GM19372 (cell line): ENCODE data around the gene SPATC1L.
"Not testable (repeated sequence)": the region's sequence is repeated elsewhere in the genome, so short reads cannot be mapped to it uniquely, and the experiment has no call there.

Experiments
- ATAC-seq: cut with Tn5 transposase; IDR thresholded peaks from one replicate; pipeline ENCODE4 v1.9.1; 2021; ENCODE audit warnings: mild to moderate bottlenecking, low read depth, moderate library complexity; ENCODE audit not compliant: unreplicated experiment

Gene SPATC1L

DNA sequence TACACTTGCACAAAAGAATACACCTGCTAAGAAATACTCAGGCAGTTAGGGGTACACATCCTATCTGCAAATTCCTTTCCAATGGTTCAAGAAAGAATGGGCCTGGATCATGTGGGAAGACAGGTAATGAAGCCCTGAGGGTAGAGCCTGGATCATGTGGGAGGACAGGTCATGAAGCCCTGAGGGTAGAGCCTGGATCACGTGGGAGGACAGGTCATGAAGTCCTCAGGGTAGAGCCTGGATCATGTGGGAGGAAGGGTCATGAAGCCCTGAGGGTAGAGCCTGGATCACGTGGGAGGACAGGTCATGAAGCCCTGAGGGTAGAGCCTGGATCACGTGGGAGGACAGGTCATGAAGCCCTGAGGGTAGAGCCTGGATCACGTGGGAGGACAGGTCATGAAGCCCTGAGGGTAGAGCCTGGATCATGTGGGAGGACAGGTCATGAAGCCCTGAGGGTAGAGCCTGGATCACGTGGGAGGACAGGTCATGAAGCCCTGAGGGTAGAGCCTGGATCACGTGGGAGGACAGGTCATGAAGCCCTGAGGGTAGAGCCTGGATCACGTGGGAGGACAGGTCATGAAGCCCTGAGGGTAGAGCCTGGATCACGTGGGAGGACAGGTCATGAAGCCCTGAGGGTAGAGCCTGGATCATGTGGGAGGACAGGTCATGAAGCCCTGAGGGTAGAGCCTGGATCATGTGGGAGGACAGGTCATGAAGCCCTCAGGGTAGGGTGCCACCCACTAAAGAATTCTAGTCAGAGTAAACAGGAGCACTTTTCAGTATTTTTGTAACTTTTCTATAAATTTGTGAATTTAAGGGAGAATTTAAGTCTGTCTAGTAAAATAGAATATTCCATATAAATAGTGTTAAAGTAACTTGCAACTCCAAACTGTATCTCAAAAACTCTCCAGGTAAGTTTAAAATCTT, 16.9 kb upstream of the SPATC1L start:
- ATAC-seq = not testable (repeated sequence)

DNA sequence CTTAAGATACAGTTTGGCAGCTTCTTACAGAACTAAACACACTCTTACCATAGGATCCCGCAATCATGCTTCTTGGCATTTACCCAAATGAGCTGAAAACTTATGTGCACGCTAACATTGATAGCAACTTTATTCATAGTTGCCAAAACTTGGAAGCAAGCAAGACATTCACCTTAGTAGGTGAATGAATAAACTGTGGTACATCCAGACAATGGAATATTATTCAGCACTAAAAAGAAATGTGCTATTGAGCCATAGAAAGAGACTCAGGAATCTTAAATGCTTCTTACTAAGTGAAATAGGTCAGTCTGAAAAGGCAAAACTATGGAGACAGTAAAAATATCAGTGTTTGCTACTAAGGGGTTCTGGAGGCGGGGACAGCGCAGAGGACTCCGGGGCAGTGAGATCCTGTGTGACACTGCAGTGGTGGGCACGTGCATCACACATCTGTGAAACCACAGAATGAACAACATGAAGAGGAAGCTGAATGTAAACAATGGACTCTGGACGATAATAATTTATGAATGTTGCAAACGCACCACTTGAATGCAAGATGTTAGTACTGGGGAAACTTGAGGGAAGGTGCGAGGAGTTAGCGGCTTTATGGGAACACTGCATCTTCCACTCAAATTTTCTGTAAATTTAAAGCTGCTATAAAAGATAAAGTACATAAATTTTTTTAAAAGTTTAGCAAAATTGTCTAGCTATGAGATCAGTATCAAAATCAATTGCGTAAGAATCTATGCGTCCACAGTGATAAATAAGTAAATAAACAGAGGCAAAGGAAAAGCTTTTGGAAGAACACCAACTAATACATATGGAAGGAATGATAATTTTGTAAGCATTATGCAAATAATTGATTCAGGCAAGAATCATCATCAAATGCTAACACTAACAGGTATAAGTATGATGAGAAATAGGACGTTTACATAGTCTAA, 15.4 kb upstream of the SPATC1L start:
- no peak for ATAC-seq

DNA sequence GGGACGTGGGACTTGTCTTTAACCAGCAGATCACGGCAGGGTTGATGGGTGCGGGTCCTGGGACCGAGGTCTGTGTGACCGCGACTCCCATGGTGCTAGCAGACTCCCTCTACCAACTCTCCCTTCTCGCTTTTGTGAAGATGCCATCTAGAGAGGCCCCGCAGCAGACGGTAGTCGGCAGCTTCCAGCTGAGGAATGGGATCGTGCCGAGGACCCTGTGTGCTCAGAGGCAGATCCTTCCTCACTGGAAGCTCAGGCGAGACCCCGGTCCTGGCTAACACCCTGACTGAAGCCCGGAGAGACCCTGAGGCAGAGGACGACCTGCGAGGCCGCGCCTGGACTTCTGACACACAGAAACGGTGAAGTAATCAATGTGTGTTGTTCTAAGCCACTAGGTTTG, 12.5 kb upstream of the SPATC1L start:
- ATAC-seq = no peak

DNA sequence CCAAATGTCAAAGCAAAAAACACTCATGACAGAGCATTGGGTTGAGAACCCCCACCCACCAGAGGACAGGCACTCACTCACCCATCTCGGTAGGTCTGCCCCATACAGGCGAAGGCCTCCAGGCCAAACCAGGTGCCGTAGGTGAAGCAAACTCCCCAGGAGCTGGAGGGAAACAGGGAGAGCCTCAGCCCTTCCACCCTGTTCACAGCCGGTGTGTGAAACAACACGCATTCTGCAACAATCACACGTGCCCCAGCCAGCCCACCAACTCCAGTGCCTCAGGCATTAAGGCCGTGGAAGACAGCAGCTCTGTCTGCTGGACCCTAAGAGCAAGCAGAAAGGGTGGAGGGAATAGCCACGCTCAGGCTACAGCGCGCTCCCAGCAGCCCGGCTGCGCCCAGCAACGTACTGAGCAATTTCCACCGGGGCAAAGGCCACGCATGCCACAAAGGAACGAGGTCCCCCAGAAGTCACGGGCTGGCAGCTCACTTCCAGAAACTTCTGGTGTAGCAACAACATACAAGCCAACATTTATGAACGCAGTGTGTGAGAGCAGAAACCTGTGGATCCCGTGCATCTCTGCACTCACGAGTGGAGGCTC, 11.4 kb upstream of the SPATC1L start:
- ATAC-seq = no peak

DNA sequence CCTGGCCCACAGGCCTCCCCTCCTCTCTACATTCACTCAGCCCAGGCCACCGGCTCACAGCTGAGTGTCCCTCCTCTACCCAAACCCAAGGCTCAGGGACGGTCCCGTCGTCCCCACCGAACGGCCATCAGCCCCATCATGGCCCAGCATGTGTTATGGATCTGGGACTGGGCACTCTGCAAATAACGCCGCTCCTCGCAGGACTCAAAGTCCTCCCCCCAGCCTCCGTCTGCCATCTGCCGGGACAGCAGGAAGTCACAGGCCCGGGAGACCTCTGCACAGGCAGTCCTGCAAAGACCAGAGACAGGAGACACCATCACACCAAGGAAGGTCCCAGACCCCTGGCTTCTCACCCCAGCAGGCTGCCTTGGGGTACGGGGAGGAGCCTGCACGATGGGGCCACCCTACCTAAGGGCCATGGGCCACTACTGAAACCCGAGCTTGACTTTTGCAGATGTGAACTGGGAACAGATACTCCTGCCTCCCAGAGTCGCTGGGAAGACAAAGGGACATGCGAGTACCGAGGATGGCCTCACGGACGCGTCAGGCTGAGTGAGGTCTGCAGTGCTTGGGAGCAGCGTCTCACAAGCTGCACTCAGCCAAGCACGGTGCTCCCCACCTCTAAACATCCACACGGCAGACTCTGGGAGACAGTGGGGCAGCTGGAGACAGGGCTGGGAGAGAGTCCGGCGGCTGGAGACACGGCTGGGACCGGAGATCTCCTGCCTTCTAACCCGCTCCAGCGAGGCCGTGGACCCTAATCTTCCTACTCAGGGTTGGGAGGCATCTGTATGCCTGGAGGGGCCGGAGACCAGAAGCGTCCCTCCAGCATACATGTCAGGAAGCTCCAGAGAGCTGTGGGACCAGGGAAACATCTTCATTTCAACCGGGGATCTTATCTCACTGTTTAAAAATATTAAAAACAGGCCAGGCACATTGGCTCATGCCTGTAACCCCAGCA, 10.4 kb upstream of the SPATC1L start:
- no peak for ATAC-seq

DNA sequence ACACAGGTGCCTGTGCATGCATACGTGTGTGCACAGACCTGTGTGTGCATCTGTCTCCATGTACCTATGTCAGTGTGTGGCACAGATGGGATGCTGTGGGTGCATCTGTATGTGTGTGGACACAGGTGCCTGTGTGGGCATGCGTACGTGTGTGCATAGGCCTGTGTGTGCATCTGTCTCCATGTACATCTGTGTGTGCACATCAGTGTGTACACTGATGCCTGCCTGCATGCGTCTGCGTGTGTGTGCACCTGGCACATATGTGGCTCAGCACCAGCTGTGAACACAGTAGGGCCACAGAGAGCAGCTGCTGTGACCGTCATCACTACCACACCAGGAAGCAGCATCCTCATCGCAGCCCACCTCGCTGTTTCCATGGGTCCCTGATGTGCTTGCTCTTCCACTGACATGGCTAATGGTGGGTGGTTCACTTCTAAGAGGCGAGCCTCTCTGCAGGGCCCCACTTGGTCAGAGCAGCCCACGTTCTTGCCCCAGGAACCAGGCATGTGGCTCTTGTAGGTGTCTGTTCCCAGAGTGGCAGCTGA, 9.6 kb upstream of the SPATC1L start:
- no peak for ATAC-seq

DNA sequence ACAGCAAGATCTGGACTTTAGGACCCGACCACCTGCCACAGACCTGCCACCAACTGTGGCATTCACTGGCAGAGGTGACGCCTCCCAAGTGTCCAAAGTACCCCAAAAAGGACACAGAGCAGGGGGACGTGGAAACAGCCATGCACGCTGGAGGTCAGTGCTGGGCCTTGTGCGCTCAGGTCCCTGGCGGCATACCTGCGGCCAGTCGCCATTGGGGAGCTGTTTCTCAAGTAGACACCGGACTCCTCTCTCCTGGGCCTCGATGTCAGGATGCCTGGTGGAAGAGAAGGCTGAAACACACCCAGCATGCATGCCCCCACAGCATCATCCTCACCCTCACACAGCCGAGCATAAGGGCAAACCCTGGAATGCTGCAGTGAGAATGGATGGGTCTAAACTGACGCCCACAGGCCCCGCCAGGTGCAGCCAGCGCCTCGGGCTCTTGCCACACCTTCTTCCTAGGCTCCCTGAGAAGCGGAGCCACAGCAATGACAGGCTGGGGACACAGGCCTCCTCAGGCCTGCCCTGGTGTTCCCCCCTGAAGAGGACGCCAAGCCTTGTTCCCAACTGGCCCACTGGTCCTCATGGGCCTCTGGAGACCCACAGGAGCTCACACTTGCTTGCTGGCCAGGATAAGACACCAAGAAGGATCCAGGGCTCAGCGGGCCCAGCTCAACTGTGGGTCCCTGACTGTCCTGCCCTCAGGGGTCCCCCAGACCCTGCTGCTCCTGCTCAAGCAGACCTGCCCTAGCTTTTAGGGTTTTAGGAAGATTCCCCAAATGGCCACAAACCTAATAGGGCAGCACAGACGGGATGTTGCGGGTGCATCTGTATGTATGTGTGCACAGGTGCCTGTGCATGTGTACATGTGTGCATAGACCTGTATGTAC, 7.7 kb upstream of the SPATC1L start:
- no peak for ATAC-seq

DNA sequence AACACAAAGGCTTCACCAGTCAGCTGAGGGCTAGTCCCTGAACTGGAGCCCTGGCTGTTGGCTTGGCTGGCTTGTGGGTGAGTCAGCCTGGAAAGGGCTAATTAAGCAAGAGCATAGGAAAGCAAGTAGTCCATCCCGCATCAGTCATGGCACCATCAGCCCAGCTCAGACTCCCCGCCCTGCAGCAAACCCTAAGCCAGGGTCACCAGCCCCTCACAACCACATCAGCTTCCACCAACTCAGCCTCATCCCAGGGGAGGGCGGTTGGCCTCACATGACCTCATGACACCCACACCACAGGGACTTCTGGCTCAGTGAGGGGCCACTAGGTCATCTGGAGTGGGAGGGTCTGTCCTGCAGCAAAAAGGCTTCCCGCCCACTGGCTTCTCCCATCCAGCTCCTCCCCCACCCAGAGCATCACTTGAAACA, 7.0 kb upstream of the SPATC1L start:
- ATAC-seq = no peak

DNA sequence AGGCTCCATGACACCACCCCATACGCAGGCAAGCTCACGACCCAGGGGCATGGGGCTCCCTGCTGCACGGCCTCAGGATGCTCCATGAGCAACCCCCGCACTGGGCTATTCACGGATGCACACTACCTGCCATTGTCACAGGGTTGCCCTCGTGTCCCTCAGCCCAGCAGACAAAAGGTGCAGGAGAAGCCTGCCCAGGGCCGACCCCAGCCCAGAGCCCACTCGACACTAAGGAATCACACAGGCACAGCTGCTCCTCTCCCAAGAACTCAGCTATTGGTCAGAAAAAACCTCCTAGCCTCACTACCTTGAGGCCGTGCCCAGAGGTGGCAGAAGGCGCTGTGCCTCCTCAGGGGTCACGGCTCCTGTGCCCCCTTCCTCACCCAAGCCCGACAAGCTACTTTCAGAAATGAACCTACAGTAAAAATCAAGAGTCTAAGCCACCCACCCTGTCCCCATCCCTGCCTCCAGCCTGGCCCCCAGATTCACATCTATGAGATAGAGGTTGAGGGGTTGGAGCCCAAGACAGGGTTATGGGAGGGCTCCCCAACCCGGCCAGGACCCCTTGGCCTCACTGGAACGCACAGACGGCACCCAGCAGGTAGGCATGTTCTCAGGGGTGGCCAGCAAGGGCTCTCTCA, 6.4 kb upstream of the SPATC1L start:
- no peak for ATAC-seq

DNA sequence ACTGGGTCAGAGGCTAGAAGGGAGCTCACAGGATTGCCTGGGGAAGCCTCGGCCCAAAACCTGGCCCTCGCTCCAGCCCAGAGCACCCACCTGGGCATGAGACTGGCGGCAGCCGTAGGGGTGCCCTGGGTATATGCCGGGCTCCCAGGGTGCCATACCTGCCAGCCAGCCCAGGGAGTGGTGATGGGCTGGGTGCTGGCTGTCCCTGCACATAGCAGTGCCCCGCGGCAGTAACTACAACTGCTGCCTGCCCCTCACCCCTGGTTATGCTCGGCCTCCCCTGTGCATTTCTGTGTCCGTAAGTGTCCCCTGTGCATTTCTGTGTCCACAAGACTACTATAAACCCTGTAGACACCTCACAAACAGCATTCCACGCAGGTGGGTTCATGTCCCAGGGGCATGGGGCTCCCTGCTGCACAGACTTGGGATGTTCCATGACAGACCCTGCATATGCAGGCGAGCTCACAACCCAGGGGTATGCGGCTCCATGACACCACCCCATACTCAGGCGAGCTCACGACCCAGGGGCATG, 5.8 kb upstream of the SPATC1L start:
- no peak for ATAC-seq

DNA sequence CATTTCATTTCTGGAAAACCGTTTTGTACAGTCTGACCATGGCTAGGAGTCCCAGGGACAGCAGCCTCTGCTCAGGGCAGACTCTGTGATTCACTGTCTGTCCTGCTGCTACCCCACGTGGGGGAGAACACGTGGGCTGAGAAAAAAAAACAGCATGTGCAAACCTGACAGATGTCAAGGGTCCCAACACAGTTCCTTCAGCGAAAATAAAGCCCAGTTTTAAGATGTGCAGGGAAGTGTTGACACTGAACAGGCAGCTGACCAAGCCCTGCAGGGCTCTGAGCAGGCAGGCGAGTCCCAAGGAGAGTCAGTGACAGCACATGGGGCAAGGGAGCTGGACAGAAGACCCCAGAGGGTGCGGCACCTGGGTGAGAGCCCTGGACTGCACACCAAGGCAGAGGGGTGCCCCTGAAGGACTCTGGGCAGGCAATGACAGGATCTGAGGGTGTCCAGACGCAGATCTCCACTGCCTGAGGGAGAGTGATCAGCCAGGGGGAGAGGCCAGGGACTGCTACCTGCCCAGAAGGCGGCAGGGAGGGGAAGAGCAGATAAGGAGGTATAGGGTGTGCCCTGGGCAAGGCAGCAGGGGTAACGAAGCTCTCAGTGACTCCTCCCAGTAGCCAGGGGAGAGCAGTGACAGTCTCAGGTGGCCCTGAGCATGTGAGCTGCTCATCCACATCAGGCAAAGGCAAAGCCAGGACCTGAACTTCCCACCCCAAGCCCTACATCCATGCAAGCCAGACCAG, 5.1 kb upstream of the SPATC1L start:
- ATAC-seq = no peak

DNA sequence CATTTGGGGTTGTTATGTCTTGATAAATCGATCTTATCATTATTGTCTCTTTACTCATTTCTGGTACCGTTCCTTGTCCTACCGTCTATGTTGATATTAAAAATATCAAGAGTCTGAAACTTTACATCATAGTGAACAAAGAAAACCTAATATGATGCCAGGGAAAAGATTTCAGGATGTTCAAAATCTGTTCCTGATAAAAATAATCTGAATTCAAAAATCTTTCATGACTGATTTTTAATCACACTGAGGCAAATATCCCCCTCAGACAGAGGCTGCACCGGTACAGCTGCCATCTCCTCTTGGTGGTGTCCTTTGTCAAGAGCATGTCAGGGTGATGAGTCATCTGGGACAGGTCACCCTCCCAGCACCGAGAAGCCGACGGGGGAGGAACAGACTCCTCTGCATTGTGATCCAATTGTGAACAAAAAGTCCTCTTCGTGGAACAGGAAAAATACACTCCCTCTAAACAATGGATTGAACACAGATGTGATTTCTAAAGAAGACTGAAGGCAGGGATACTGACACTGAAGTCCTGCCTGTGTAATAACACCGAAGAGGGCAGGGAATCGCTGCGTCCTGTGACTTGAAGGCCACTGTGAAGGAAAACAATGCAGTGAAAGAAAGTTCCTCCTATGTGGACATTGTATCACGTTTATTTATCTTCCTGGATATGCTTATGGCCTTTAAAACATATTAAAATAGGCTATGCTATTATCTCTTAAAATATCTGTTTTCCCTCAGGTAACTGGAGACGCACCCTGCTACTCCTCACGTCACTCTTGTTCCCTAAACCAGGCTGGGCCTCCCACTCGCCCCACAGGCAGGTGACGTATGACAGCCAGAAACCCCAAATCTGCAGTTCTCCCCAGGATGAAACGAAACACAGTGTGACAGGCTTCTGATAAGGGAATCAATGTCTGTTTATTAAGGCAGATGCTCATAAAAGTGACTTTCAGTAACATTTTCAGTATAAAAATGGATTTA, 4.3 kb upstream of the SPATC1L start:
- ATAC-seq = no peak

DNA sequence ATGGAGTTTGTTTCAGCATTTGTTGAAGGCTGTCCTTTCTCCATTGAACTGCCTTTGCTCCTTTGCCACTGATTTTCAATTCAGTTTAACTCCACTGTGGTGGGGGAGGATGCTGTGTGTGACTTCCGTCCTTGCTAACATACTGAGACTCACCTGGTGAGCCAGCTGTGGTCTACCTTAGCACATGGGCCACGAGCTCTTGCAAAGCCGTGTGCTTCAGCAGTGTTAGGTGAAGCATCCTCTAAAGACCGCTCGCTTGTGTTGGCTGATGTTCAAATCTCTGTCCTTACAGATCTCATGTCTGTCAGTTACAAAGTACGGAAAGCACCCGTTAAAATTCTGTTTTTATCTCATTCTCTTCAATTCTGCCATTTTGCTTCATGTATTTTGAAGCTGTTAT, 3.6 kb upstream of the SPATC1L start:
- no peak for ATAC-seq

DNA sequence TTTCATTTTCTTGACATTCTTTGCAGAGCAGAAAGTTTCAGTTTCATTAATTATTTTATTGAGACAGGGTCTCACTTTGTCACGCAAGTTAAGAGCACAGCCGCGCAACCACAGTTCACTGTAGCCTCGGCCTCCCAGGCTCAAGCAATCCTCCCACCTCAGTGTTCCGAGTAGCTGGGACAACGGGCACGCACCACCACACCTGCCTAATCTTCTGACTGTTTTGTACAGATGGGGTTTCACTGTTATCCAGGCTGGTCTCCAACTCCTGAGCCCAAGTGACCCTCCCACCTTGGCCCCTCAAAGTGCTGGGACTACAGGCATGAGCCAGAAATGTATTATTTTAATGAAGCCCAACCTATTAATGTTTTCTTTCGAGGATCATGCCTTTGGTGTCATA, 3.0 kb upstream of the SPATC1L start:
- ATAC-seq = no peak

DNA sequence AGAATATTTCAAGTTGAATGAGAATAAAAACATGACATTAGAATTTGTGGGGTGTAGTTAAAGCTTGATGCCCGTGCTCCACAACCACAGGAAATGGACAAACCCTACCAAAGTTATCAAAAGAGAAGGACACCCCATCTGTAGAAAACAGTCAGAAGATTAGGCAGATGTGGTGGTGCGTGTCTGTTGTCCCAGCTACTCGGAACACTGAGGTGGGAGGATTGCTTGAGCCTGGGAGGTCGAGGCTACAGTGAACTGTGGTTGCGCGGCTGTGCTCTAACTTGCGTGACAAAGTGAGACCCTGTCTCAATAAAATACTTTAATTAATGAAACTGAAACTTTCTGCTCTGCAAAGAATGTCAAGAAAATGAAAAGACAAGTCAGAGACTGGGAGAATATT, 1.5 kb upstream of the SPATC1L start:
- no peak for ATAC-seq
